Vagina (tissue), 2 donors: ENCODE results near the gene CD9. TPM values are rescaled to one million over a fixed set of nuclear protein-coding genes. Genes with fewer than 3 reads are reported as not detected.

Source experiments
- DNase-seq, 2 donors: peaks; one replicate each; pipeline ENCODE4 v3.0.0-alpha.2; 2017; ENCODE audit errors: extremely low spot score in 2 of 2
- H3K27ac ChIP-seq: fragments of 200-600 bp; sonication (generic); one replicate; pipeline ENCODE4 v1.5.1; 2019
- H3K27me3 ChIP-seq: fragments of 200-600 bp; sonication (generic); one replicate; pipeline ENCODE4 v1.5.1; 2019
- H3K36me3 ChIP-seq, 2 donors: fragments of 200-600 bp; sonication (generic); one replicate each; pipeline ENCODE4 v1.5.1; 2017 to 2019
- H3K4me1 ChIP-seq: fragments of 200-600 bp; sonication (generic); one replicate; pipeline ENCODE4 v1.5.1; 2019
- H3K4me3 ChIP-seq, 2 donors: fragments of 200-600 bp; sonication (generic); 1 replicate in 1 of 2; 2 replicates in 1 of 2; pipeline ENCODE4 v1.5.1; 2016 to 2019
- H3K9me3 ChIP-seq: fragments of 200-600 bp; sonication (generic); one replicate; pipeline ENCODE4 v1.5.1; 2019
- POLR2A ChIP-seq, 2 donors: fragments of 450-650 bp; IDR thresholded peaks; one replicate each; pipeline ENCODE4 v1.6.1; 2017; ENCODE audit warnings: antibody characterized with exemption in 2 of 2, mild to moderate bottlenecking in 2 of 2, moderate library complexity in 2 of 2
- POLR2AphosphoS5 ChIP-seq, 2 donors: sonication (generic); formaldehyde crosslinking; IDR thresholded peaks; one replicate each; pipeline ENCODE4 v1.9.0; 2017; ENCODE audit warnings: antibody characterized with exemption in 2 of 2, mild to moderate bottlenecking in 2 of 2, low read depth in 1 of 2; ENCODE audit not compliant: insufficient read depth in 1 of 2
- intact Hi-C: fragments of 100-400 bp; cut with DNase I; formaldehyde crosslinking; loops from one replicate; pipeline ENCODE4 v1.15.1; 2023
- total RNA-seq: library from RNA; depleted of rRNA; stranded (reverse); fragments of >200 nt; gene quantifications from one replicate; pipeline ENCODE4 v1.2.3, GENCODE V29; 2016
- TF ChIP-seq, protein P1 (sequence below), 3 experiments: fragments of 450-650 bp in 2 of 3; fragments of 200-600 bp in 1 of 3; sonication (generic) in 1 of 3; IDR thresholded peaks; one replicate each; pipeline ENCODE4 v1.5.1; 2017 to 2019; ENCODE audit warnings: antibody characterized with exemption in 3 of 3, mild to moderate bottlenecking in 2 of 3, moderate library complexity in 2 of 3

The CD9 gene
- total RNA-seq, 1 donor from 2014 or later = 366 TPM

DNA sequence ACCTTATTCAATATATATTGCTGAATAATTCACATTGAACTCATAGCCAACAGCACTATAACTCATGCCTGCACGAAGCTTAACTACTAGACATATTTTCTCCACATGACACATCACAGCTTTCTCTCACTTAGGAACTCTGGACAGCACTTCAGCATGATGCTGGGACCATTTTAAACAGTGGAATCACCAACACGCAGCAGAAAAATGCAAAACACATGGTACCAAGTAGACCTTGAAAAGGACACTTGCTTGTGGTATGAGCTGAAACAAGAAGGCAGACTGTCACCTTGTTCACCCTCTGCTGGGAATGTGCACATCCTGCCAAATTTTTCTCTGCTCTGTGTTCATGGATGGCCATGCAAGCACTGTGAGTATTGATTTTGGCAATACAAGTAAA, 34.8 kb upstream of the CD9 start:
- H3K9me3 ChIP-seq = no peaks in the 10 kb centered on the region
- no peaks in the 10 kb centered on the region for H3K27me3 ChIP-seq
- TF ChIP-seq POLR2AphosphoS5 (IDR thresholded peaks at IDR 0.05; ENCODE audit: insufficient read depth in 1 of 2, low read depth in 1 of 2) (no peak), POLR2A (IDR thresholded peaks at IDR 0.05) (no peak)
- TF ChIP-seq, protein P1, sequence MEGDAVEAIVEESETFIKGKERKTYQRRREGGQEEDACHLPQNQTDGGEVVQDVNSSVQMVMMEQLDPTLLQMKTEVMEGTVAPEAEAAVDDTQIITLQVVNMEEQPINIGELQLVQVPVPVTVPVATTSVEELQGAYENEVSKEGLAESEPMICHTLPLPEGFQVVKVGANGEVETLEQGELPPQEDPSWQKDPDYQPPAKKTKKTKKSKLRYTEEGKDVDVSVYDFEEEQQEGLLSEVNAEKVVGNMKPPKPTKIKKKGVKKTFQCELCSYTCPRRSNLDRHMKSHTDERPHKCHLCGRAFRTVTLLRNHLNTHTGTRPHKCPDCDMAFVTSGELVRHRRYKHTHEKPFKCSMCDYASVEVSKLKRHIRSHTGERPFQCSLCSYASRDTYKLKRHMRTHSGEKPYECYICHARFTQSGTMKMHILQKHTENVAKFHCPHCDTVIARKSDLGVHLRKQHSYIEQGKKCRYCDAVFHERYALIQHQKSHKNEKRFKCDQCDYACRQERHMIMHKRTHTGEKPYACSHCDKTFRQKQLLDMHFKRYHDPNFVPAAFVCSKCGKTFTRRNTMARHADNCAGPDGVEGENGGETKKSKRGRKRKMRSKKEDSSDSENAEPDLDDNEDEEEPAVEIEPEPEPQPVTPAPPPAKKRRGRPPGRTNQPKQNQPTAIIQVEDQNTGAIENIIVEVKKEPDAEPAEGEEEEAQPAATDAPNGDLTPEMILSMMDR (IDR thresholded peaks at IDR 0.05) = no peak
- peaks cover 20% of the 10 kb centered on the region for H3K4me1 ChIP-seq
- DNase-seq = no peak
- H3K36me3 ChIP-seq = no peaks in the 10 kb centered on the region
- no peak overlapping the region for H3K27ac ChIP-seq
- H3K4me3 ChIP-seq = no peak overlapping the region
- intact Hi-C loops = no loop called here

DNA sequence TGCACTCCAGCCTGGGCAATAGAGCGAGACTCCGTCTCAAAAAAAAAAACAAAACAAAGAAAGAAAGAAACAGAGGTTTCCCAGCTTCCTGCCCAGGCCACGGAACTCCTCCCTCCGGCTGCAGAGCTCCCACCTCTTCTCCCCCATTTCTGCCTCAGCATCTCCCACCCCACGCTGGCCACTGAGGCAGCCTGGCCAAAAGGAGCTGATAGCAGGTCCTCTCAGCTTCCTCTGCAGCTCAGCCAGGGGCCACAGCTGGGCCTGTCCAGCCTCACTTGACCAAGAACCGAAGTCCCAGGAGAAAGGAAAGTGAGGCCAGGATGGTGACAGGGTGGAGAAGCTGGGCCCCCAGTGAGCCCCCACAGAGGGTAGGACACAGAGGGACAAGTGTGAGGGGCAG, 33.4 kb upstream of the CD9 start:
- intact Hi-C loops = no loop called here
- Histone ChIP-seq H3K27me3 (no peaks in the 10 kb centered on the region), H3K9me3 (no peaks in the 10 kb centered on the region), H3K4me3 (no peak overlapping the region), H3K36me3 (no peaks in the 10 kb centered on the region), H3K4me1 (peaks cover 13% of the 10 kb centered on the region), H3K27ac (peak overlapping the region; percentile 91)
- no peak for TF ChIP-seq POLR2AphosphoS5 (IDR thresholded peaks at IDR 0.05; ENCODE audit: insufficient read depth in 1 of 2, low read depth in 1 of 2)
- TF ChIP-seq, protein P1 (IDR thresholded peaks at IDR 0.05) = no peak
- no peak for TF ChIP-seq POLR2A (IDR thresholded peaks at IDR 0.05)
- no peak for DNase-seq

DNA sequence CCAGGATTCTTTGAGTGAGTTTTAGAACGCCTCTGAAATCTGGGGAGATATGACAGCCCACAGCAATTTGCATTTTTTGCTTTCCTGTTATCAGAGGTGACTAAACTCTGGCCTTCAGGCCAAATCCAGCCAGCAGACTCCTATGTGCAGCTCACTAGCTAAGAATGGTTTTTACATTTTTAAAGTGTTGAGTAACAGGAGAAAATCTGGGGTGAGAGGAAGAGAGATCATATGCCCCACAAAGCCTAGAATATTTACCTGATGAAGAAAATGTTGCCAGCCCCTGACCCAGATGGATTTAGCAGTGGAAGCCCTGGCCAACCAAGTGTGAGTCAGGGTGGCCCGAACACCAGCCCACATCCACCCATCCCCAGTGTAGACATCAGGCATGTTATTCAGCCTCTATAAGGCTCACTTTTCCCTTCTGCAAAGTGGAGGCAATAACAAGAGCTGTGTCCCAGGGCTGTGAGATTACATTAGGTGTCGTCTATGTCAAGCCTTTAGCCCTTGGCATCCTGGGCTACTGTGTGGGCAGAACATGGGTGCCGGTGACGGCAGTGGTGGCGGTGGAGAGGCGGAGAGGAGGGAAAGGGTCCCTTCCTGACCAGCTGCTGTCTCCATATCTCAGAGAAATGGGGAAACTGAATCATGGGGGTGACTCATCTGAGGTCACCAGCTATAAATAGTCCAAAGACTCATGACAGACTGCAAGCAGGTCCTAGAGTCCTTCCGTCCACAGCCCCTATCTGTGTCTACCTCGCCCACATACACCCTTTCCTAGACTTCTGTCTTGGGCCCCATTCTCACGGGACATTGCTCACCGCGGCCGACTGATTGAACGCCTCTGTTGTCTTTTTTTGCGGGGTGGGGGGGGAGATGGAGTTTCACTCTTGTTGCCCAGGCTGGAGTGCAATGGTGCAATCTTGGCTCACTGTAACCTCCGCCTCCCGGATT, 32.6 kb upstream of the CD9 start:
- Histone ChIP-seq H3K4me1 (peaks cover 13% of the 10 kb centered on the region), H3K27me3 (no peaks in the 10 kb centered on the region), H3K27ac (peak overlapping the region; percentile 91), H3K9me3 (no peaks in the 10 kb centered on the region), H3K36me3 (no peaks in the 10 kb centered on the region), H3K4me3 (no peak overlapping the region)
- TF ChIP-seq POLR2A (IDR thresholded peaks at IDR 0.05) (peak in 1 of 2 donors; percentile 17), POLR2AphosphoS5 (IDR thresholded peaks at IDR 0.05; ENCODE audit: insufficient read depth in 1 of 2, low read depth in 1 of 2) (peak; percentile 11 to 61)
- TF ChIP-seq, protein P1 (IDR thresholded peaks at IDR 0.05) = no peak
- intact Hi-C loops = no loop called here
- no peak for DNase-seq

DNA sequence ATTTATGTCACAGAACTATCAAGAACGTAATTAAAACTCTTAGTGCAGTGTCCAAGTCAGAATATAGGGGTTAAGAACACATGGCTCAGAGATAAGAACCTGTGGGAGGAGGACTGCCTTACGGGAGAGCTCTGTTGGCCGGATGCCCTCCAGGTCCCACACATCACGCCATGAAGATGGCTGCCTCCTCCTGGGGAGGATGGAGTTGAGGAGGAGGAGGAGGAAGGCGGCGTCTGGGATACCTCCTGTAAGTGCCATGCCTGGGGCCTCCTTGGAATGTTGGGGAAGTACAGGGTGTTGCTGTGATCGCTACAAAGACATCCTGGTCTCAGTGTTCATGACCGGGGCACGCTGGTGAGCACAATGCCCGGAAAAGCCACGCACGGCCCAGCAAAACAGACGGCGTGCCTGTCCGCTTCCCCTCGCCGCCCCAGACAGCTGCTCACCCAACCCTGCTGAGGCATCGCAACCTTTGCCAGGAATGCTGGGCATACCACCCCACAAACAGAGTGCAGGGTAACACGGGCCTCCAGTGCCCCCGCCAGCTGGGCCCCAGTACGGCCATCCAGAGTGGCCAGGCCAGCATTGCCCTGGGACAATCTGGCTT, 28.7 kb upstream of the CD9 start:
- H3K9me3 ChIP-seq = no peaks in the 10 kb centered on the region
- intact Hi-C loops = no loop called here
- no peak overlapping the region for H3K4me3 ChIP-seq
- no peaks in the 10 kb centered on the region for H3K27me3 ChIP-seq
- no peak for DNase-seq
- peaks cover 13% of the 10 kb centered on the region for H3K4me1 ChIP-seq
- H3K27ac ChIP-seq = no peak overlapping the region
- no peaks in the 10 kb centered on the region for H3K36me3 ChIP-seq
- TF ChIP-seq, protein P1 (IDR thresholded peaks at IDR 0.05) = no peak
- TF ChIP-seq POLR2A (IDR thresholded peaks at IDR 0.05) (no peak), POLR2AphosphoS5 (IDR thresholded peaks at IDR 0.05; ENCODE audit: insufficient read depth in 1 of 2, low read depth in 1 of 2) (peak in 1 of 2 donors; percentile 64)
